Right atrium auricular region (tissue), 2 donors: ENCODE results near the gene RHEX. TPM values are rescaled to one million over a fixed set of nuclear protein-coding genes. Genes with fewer than 3 reads are reported as not detected.

ENCODE experiments used
- DNase-seq: peaks from one replicate; pipeline ENCODE4 v3.0.0-alpha.2; 2019; ENCODE audit warnings: low spot score
- H3K27ac ChIP-seq, 2 donors: fragments of 200-600 bp; sonication (generic); 1 replicate in 1 of 2; 2 replicates in 1 of 2; pipeline ENCODE4 v1.5.1; 2016 to 2019
- H3K27me3 ChIP-seq, 2 donors: fragments of 200-600 bp; sonication (generic); one replicate each; pipeline versions ENCODE4 v1.5.1 to v1.6.0; 2017 to 2019
- H3K36me3 ChIP-seq: fragments of 200-600 bp; sonication (generic); one replicate; pipeline ENCODE4 v1.5.1; 2016
- H3K4me1 ChIP-seq, 2 donors: fragments of 200-600 bp; sonication (generic); one replicate each; pipeline versions ENCODE4 v1.5.1 to v1.6.0; 2017 to 2019
- H3K4me3 ChIP-seq, 2 donors: fragments of 200-600 bp; sonication (generic); 1 replicate in 1 of 2; 2 replicates in 1 of 2; pipeline ENCODE4 v1.5.1; 2017 to 2019; ENCODE audit warnings: mild to moderate bottlenecking in 1 of 2, moderate library complexity in 1 of 2
- H3K9me3 ChIP-seq, 2 donors: fragments of 200-600 bp; sonication (generic); one replicate each; pipeline ENCODE4 v1.5.1; 2019
- total RNA-seq, 2 donors: library from RNA; depleted of rRNA; stranded (reverse); fragments of >200 nt; gene quantifications; one replicate each; pipeline ENCODE4 v1.1.0, GENCODE V29; 2016
- TF ChIP-seq, protein P1 (sequence below), 2 donors: fragments of 200-600 bp; sonication (generic); IDR thresholded peaks; one replicate each; pipeline ENCODE4 v1.5.1; 2019; ENCODE audit warnings: antibody characterized with exemption in 2 of 2

The RHEX gene
- total RNA-seq, 2 donors from 2014 or later, result not detected

DNA sequence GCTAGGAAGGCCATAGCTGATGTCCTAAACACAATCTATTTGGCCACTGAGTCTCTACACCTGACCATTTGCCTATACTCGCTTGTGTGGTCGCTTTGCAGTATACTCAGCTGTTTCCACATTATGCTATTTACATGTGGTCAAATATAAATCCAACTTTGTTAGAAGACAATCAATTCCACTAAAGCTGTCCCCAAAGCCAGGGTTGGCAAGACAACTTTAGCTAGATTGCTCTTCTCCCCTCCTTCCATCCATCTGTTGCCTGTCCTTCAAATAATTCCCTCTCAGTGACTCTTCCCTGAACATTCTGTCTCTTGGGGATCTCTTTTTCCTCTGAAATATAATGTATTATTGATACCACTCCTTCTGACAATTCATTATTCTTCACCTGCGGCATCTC, 34.1 kb downstream of the RHEX start:
- H3K27me3 ChIP-seq, result no peaks in the 10 kb centered on the region
- H3K4me1 ChIP-seq, result no peaks in the 10 kb centered on the region
- TF ChIP-seq, protein P1, sequence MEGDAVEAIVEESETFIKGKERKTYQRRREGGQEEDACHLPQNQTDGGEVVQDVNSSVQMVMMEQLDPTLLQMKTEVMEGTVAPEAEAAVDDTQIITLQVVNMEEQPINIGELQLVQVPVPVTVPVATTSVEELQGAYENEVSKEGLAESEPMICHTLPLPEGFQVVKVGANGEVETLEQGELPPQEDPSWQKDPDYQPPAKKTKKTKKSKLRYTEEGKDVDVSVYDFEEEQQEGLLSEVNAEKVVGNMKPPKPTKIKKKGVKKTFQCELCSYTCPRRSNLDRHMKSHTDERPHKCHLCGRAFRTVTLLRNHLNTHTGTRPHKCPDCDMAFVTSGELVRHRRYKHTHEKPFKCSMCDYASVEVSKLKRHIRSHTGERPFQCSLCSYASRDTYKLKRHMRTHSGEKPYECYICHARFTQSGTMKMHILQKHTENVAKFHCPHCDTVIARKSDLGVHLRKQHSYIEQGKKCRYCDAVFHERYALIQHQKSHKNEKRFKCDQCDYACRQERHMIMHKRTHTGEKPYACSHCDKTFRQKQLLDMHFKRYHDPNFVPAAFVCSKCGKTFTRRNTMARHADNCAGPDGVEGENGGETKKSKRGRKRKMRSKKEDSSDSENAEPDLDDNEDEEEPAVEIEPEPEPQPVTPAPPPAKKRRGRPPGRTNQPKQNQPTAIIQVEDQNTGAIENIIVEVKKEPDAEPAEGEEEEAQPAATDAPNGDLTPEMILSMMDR (IDR thresholded peaks at IDR 0.05), result no peak
- H3K4me3 ChIP-seq, result no peak overlapping the region
- no peak overlapping the region for H3K27ac ChIP-seq
- H3K9me3 ChIP-seq, result no peaks in the 10 kb centered on the region
- H3K36me3 ChIP-seq, result no peaks in the 10 kb centered on the region
- no peak for DNase-seq

GRCh38 chr1:206089341-206089740, 36.4 kb downstream of the RHEX start:
- no peaks in the 10 kb centered on the region for H3K4me1 ChIP-seq
- H3K27ac ChIP-seq, result no peak overlapping the region
- H3K4me3 ChIP-seq, result no peak overlapping the region
- H3K36me3 ChIP-seq, result no peaks in the 10 kb centered on the region
- H3K27me3 ChIP-seq, result no peaks in the 10 kb centered on the region
- no peak for DNase-seq
- TF ChIP-seq, protein P1 (IDR thresholded peaks at IDR 0.05), result no peak
- H3K9me3 ChIP-seq, result no peaks in the 10 kb centered on the region

GRCh38 chr1:206094024-206094423, 41.1 kb downstream of the RHEX start:
- Histone ChIP-seq H3K4me3 (no peak overlapping the region), H3K4me1 (no peaks in the 10 kb centered on the region), H3K9me3 (no peaks in the 10 kb centered on the region), H3K27me3 (no peaks in the 10 kb centered on the region), H3K36me3 (no peaks in the 10 kb centered on the region), H3K27ac (no peak overlapping the region)
- TF ChIP-seq, protein P1 (IDR thresholded peaks at IDR 0.05), result no peak
- no peak for DNase-seq

GRCh38 chr1:206097381-206097780, 44.4 kb downstream of the RHEX start:
- no peak for DNase-seq
- no peaks in the 10 kb centered on the region for H3K27me3 ChIP-seq
- TF ChIP-seq, protein P1 (IDR thresholded peaks at IDR 0.05), result no peak
- H3K4me1 ChIP-seq, result no peaks in the 10 kb centered on the region
- H3K36me3 ChIP-seq, result no peaks in the 10 kb centered on the region
- no peak overlapping the region for H3K4me3 ChIP-seq
- no peak overlapping the region for H3K27ac ChIP-seq
- H3K9me3 ChIP-seq, result no peaks in the 10 kb centered on the region

- TF ChIP-seq, protein P1 (IDR thresholded peaks at IDR 0.05), result no peak
- DNase-seq, result no peak
- H3K4me1 ChIP-seq, result no peaks in the 10 kb centered on the region
- no peak overlapping the region for H3K4me3 ChIP-seq
- no peaks in the 10 kb centered on the region for H3K9me3 ChIP-seq
- no peaks in the 10 kb centered on the region for H3K36me3 ChIP-seq
- no peak overlapping the region for H3K27ac ChIP-seq
- no peaks in the 10 kb centered on the region for H3K27me3 ChIP-seq
Measured at GRCh38 chr1:206098242-206098919, 45.4 kb downstream of the RHEX start.
